Right lobe of liver (tissue), 6 donors: Measurements from ENCODE around the gene TMEM239. TPM values are rescaled to one million over a fixed set of nuclear protein-coding genes. Genes with fewer than 3 reads are reported as not detected.

ENCODE experiments used
- ATAC-seq, 4 donors: fragments of 200-7000 bp; cut with Tn5 transposase; one replicate each; pipeline ENCODE4 v1.9.1; 2020; ENCODE audit warnings: mild to moderate bottlenecking in 4 of 4, moderate library complexity in 4 of 4
- DNase-seq, 3 donors: peaks; one replicate each; pipeline ENCODE4 v3.0.0-alpha.2; 2020
- H3K27ac ChIP-seq, 3 donors: fragments of 200-600 bp; one replicate each; pipeline ENCODE4 v1.8.0; 2022
- H3K27me3 ChIP-seq, 2 donors: fragments of 200-600 bp; one replicate each; pipeline ENCODE4 v1.8.0; 2022
- H3K36me3 ChIP-seq, 4 donors: fragments of 200-600 bp; sonication (generic) in 1 of 4; one replicate each; pipeline versions ENCODE4 v1.5.1 to v1.8.0; 2017 to 2022; ENCODE audit warnings: control low read depth in 1 of 4
- H3K4me1 ChIP-seq, 4 donors: fragments of 200-600 bp; sonication (generic) in 1 of 4; one replicate each; pipeline versions ENCODE4 v1.5.1 to v1.8.0; 2017 to 2022; ENCODE audit warnings: control low read depth in 1 of 4
- H3K4me3 ChIP-seq, 3 donors: fragments of 200-600 bp; one replicate each; pipeline ENCODE4 v1.8.0; 2022
- H3K9me3 ChIP-seq, 4 donors: fragments of 200-600 bp; sonication (generic) in 1 of 4; one replicate each; pipeline versions ENCODE4 v1.5.1 to v1.8.0; 2017 to 2022; ENCODE audit warnings: control low read depth in 1 of 4
- POLR2A ChIP-seq: fragments of 450-650 bp; IDR thresholded peaks from one replicate; pipeline ENCODE4 v1.6.1; 2017; ENCODE audit warnings: antibody characterized with exemption, mild to moderate bottlenecking
- WGBS: methylation state at CpG from one replicate; pipeline ENCODE4 v1.1.6; 2018; ENCODE audit warnings: low coverage, low lambda C conversion rate; ENCODE audit not compliant: insufficient coverage; ENCODE audit errors: missing lambda C conversion rate; 5-methylcytosine and 5-hydroxymethylcytosine counted together
- intact Hi-C, 2 donors: fragments of 100-400 bp; cut with DNase I; formaldehyde crosslinking; loops; one replicate each; pipeline versions ENCODE4 v1.11.2 to v1.14.1; 2022
- total RNA-seq, 6 experiments: library from RNA; depleted of rRNA in 2 of 6; stranded (reverse); fragments of >200 nt in 2 of 6; fragmentation: NEBNext Ultra II Directional in 3 of 6; extraction: Animal tissue kit (Norgen Biotek cat#: 25700) in 3 of 6; gene quantifications; one replicate each; pipeline versions ENCODE4 v1.1.0 to v1.2.4, GENCODE V29; 2016 to 2023
- TF ChIP-seq, protein P1 (sequence below), 4 donors: fragments of 200-600 bp in 3 of 4; fragments of 450-650 bp in 1 of 4; IDR thresholded peaks; one replicate each; pipeline versions ENCODE4 v1.5.1 to v1.8.0; 2016 to 2022; ENCODE audit warnings: antibody characterized with exemption in 4 of 4, mild to moderate bottlenecking in 2 of 4
- donor health status: DM: no; HTN: yes; CAD: no.
- donor health status: DM: no; HTN: no; CAD: no.
- donor health status: DM: no; HTN: no; CAD: no.
- donor health status: DM: no; HTN: yes; CAD: no.
- donor health status: DM: no; HTN: yes; CAD: no.

Gene TMEM239
- total RNA-seq, 6 experiments from 2014 or later: not detected

DNA sequence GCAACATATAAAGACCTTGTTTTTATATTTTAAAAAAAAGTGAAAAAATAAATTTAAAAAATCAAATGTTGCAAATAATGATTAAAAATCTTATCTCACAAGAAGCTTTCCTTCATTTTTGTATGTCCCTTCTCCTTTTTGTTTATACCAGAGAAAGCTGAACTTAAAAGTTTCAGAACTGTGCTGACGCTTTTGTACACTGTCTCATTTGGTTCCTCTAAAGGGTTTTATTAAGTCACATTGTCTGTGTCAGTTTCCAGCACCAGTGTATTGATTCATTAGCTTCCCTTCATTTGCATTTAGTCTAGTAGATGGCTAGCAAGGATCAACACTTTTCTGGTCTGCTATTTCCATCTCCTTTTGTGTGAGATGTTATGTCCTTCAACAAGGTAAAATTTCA is 17.6 kb downstream of the TMEM239 start:
- intact Hi-C loops: no loop called here
- 77% methylated on average over 1 of the region's 1 CpG for WGBS
- Histone ChIP-seq H3K9me3 (no peaks in the 10 kb centered on the region), H3K4me1 (no peaks in the 10 kb centered on the region), H3K27ac (no peak overlapping the region), H3K4me3 (no peak overlapping the region), H3K36me3 (no peaks in the 10 kb centered on the region), H3K27me3 (no peaks in the 10 kb centered on the region)
- no peak for DNase-seq
- TF ChIP-seq POLR2A: no peak
- TF ChIP-seq, protein P1, sequence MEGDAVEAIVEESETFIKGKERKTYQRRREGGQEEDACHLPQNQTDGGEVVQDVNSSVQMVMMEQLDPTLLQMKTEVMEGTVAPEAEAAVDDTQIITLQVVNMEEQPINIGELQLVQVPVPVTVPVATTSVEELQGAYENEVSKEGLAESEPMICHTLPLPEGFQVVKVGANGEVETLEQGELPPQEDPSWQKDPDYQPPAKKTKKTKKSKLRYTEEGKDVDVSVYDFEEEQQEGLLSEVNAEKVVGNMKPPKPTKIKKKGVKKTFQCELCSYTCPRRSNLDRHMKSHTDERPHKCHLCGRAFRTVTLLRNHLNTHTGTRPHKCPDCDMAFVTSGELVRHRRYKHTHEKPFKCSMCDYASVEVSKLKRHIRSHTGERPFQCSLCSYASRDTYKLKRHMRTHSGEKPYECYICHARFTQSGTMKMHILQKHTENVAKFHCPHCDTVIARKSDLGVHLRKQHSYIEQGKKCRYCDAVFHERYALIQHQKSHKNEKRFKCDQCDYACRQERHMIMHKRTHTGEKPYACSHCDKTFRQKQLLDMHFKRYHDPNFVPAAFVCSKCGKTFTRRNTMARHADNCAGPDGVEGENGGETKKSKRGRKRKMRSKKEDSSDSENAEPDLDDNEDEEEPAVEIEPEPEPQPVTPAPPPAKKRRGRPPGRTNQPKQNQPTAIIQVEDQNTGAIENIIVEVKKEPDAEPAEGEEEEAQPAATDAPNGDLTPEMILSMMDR (IDR thresholded peaks at IDR 0.05): no peak
- no peak for ATAC-seq

- no peaks in the 10 kb centered on the region for H3K36me3 ChIP-seq
- H3K4me3 ChIP-seq: no peak overlapping the region
- H3K27ac ChIP-seq: no peak overlapping the region
- no peak for ATAC-seq
- peaks cover 0 to 2% (median under 1%) of the 10 kb centered on the region in 4 donors for H3K4me1 ChIP-seq
- intact Hi-C loops: no loop called here
- no peaks in the 10 kb centered on the region for H3K27me3 ChIP-seq
- WGBS: 87% methylated on average over 13 of the region's 14 CpGs
- no peak for TF ChIP-seq POLR2A
- TF ChIP-seq, protein P1 (IDR thresholded peaks at IDR 0.05): no peak
- no peak for DNase-seq
- H3K9me3 ChIP-seq: no peaks in the 10 kb centered on the region
Measured at GRCh38 chr20:2834401-2835110, 18.4 kb downstream of the TMEM239 start.

GRCh38 chr20:2835331-2835796 is 19.2 kb downstream of the TMEM239 start:
- intact Hi-C loops: no loop called here
- ATAC-seq: no peak

GRCh38 chr20:2836035-2836434 is 19.9 kb downstream of the TMEM239 start:
- H3K4me3 ChIP-seq: no peak overlapping the region
- no peaks in the 10 kb centered on the region for H3K36me3 ChIP-seq
- WGBS: 93% methylated on average over 4 of the region's 5 CpGs
- TF ChIP-seq, protein P1 (IDR thresholded peaks at IDR 0.05): no peak
- TF ChIP-seq POLR2A: no peak
- DNase-seq: no peak
- no peak overlapping the region for H3K27ac ChIP-seq
- no peaks in the 10 kb centered on the region for H3K9me3 ChIP-seq
- intact Hi-C loops: no loop called here
- no peak for ATAC-seq
- H3K4me1 ChIP-seq: peaks cover 0 to 8% (median 2%) of the 10 kb centered on the region in 4 donors
- no peaks in the 10 kb centered on the region for H3K27me3 ChIP-seq

More at GRCh38 chr20:2835331-2835796, 19.2 kb downstream of the TMEM239 start:
- H3K4me1 ChIP-seq: peaks cover 0 to 8% (median 2%) of the 10 kb centered on the region in 4 donors
- DNase-seq: no peak
- no peaks in the 10 kb centered on the region for H3K27me3 ChIP-seq
- H3K36me3 ChIP-seq: no peaks in the 10 kb centered on the region
- no CpG with 5 or more reads among the region's 6 CpGs for WGBS
- no peak overlapping the region for H3K27ac ChIP-seq
- TF ChIP-seq, protein P1 (IDR thresholded peaks at IDR 0.05): no peak
- TF ChIP-seq POLR2A: no peak
- H3K9me3 ChIP-seq: no peaks in the 10 kb centered on the region
- H3K4me3 ChIP-seq: no peak overlapping the region
